GM19455 (cell line): Measurements from ENCODE around the gene STK11IP.

Experiments
- ATAC-seq: cut with Tn5 transposase; IDR thresholded peaks from one replicate; pipeline ENCODE4 v1.9.1; 2021; ENCODE audit not compliant: unreplicated experiment

Gene STK11IP

GRCh38 chr2:219576505-219577388 is 20.9 kb upstream of the STK11IP start:
- ATAC-seq: no peak

DNA sequence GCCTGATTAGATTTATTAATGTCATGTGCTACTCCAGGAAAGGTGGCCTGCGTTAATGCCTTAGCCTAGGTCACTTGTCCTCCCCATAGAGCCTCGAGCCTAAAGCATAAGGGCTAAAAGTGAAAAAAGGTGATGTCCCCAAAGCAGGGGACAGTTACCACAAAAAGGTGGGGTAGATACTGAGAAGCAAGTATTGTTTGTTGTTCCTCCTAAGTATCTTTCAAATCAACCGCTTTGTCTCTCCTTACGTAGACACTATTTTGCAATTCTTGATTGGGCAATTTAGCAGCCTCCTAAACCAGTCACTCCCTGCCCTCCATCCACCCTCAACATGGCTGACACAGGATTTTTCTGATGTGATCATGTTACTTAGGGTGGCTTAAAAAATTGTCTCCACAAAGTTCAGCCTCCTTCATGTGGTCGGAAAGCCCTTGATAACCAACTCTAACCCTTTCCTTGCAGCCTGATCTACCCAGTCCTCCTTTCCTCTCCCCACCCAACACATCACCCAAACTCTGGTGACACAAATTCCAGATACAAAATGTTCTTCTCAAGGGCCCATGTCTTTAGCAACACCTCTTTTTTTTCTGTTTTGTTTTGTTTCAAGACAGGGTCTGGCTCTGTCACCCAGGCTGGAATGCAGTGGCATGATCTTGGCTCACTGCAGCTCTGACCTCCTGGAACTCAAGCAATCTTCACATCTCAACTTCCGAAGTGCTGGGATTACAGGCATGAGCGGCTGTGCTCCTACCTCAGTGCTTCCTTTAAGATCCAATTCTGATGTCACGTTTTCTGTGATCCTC is 18.6 kb upstream of the STK11IP start:
- no peak for ATAC-seq

DNA sequence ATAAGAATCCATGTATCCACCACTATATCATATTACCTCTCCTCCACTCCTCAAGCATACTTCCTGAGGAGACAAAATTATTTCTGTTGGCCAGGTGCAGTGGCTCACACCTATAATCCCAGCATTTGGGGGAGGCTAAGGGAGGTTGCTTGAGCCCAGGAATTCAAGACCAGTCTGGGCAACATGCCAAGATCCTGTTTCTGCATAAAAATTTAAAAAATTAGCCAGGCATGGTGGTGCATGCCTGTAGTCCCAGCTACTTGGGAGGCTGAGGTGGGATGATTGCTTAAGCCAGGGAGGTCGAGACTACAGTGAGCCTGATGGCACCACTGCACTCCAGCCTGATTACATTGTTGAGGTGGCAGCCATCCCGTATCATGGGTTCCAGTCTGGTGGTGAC is 16.3 kb upstream of the STK11IP start:
- no peak for ATAC-seq

GRCh38 chr2:219591091-219591490 is 6.6 kb upstream of the STK11IP start:
- no peak for ATAC-seq

DNA sequence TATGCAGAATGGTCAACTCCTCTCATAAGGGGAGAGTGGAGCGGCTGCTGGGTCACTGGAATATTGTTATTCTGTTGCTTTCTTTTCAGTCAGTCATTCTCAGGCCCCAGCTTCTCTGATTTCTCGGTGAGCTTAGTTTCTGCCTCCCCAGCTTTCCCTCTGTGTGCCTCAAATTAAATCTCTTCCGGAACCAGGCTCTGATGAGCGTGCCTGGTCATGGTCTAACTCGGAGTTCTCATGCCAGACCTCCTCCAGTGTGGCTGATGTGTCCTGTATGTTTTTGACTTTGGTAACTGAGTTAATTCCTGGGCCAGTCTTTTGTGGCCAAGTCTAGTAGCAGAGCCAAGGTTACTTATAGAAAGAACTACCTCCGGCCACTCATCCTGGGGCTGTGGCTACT is 4.9 kb upstream of the STK11IP start:
- no peak for ATAC-seq

- ATAC-seq: no peak
Measured at GRCh38 chr2:219593154-219593553, 4.5 kb upstream of the STK11IP start.

- ATAC-seq: no peak
Measured at GRCh38 chr2:219595256-219595655, 2.4 kb upstream of the STK11IP start.

DNA sequence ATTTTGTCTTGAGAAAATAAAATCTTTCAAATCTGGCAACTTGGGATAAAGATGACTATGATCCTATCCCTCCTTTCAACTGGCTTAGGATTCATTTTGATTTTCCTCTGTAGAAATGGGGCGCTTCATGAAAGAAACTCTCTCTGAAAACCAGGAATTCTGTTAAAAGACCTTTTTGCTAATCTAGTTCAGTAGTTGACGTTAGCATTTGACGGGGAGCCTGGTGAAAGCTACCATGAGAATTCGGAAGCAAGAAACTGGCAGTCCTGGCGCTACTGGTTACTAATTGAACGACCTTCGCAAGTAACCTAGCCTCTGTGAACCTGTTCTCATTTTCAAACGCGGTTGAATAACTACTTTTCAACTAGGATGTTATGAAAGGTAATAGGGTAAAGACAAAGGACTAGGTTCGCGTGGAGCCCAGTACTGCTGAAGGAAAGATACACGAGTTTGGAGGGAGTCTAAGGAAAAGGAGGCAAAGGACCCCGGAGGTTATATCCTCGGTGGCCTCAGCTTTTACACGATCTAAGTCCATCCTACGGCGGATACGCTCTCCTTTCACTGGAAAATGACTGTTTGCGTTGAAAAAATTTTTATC is 604 bp upstream of the STK11IP start:
- peak; percentile 3 for ATAC-seq

DNA sequence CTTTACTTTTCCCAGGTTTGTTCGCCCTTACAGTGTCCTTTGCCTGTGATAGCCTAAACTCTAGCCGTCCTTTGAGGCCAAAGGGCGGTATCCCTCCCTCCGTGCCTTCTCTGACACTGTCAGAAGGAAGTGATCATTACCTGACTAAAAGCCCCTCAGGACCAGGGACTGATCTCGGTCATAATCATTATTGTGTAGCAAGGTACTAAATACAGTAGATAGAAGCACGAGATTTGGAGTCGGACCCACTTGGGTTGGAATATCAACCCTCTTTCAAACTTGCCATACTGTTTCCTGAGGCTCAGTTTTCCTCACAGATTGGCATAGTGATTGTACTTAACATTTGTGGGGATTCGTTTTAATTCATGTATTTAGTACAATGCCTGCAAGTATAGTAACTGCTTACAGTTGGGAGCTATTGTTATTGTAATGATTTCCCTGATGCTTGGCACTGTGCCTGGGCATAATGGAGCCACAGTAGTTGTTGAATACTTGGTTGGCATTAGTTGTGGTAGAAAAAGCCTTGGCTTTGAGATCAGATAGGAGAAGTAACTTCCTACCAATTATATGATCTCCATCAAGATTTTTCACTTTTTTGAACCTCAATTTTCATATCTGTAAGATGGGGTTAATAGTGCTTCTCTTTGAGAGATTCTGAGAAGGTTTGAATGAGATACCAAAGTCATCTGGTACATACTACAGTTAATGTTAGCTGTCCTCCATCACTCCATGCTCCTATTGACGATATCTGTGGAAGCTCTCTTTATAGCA is 836 bp downstream of the STK11IP start:
- peak; percentile 18 for ATAC-seq

GRCh38 chr2:219603771-219604170 is 6.1 kb downstream of the STK11IP start:
- ATAC-seq: no peak

DNA sequence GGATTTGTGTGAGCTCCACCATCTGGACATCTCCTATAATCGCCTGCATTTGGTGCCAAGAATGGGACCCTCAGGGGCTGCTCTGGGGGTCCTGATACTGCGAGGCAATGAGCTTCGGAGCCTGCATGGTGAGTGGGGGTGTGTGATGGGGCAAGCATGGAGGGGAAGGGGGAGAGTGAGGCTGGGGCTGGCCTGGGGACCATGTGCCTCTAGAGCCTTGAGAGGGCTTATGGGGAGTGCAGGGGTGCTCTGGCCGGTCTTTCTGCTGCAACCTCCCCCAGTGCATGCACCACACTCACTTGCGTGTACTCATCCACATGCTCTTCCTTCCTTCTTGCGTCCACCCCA is 7.9 kb downstream of the STK11IP start:
- ATAC-seq: no peak

- ATAC-seq: no peak
Measured at GRCh38 chr2:219607931-219608330, 10.3 kb downstream of the STK11IP start.

- no peak for ATAC-seq
Measured at GRCh38 chr2:219608399-219608964, 10.8 kb downstream of the STK11IP start.

GRCh38 chr2:219609149-219609750 is 11.6 kb downstream of the STK11IP start:
- ATAC-seq: no peak

GRCh38 chr2:219611306-219611705 is 13.6 kb downstream of the STK11IP start:
- no peak for ATAC-seq

DNA sequence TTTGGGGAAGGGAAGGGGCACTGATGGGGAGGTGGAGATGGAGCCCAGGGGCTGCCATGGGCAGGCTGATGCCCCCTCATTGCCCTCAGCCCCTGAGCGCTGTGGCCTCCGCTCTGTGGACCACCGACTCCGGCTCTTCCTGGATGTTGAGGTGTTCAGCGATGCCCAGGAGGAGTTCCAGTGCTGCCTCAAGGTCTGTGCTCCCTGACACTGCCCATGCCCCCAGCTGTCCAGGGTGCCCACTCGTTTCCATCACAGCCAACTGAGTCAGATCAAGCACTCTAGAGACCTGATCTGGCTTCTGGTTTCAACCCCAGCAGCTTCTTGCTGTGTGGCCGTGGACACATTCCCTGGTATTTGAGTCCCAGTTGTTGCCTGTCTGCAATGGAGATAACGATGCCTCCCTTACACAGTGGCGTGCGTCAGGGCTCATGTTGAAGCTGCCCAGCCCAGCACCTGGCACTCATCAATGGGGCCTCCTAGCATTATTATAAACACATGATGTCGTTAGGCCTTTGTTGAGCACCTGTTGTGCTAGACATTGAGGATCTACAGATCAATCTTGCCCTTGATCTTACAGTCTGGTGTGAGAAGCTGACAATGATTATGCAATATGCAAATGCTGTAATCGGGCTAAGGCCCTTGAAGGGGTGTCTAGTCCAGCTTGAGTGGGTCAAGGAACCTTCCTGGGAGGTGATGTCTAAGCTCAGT is 14.4 kb downstream of the STK11IP start:
- ATAC-seq: no peak

DNA sequence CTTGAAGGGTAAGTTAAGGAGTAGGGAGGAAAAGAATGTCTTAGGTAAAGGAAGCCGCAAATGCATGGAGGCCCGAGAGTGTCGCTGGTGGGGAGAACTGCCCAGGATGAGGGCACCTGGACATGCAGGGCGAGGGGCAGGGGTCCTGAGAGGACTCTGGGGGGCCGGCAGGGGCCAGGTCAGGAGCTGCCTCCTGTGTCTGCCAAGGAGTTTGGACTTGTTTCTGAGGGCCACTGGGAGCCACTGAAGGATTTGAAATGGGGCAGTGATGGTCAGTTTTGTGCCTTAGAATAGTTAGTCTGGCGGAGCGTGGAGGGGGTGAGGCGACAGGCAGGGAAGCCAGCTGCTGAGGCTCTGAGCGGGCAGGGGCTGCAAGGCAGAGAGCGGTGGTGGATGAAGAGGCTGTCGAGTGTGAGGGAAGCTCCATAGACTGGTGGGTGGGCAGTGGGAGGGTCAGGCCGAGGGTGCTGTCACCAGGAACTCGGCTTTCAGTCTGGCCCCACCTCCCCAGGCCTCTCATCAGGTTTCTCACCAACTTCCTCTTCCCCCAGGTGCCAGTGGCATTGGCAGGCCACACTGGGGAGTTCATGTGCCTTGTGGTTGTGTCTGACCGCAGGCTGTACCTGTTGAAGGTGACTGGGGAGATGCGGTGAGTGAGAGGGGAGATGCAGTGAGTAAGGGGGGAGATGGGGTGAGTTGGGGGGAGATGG is 15.1 kb downstream of the STK11IP start:
- ATAC-seq: no peak

DNA sequence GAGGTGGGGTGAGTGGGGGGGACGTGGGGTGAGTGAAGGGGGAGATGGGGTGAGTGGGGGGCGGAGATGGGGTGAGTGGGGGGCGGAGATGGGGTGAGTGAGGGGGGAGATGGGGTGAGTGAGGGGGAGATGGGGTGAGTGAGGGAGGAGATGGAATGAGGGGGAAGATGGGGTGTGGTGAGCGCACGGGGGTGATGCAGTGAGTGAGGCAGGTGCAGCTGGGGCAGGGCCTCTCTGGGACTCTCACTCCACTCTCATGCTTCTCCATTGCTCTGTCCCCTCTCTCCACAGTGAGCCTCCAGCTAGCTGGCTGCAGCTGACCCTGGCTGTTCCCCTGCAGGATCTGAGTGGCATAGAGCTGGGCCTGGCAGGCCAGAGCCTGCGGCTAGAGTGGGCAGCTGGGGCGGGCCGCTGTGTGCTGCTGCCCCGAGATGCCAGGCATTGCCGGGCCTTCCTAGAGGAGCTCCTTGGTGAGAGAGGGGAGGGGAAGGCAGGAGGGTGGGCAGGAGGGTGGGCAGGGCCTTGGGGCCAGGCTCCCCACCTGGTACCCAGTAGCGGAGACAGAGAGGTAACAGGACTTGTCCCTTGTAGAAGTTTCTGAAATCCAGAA is 15.9 kb downstream of the STK11IP start:
- no peak for ATAC-seq
